ENCODE results near the gene CITED4. TPM values are rescaled to one million over a fixed set of nuclear protein-coding genes. Genes with fewer than 3 reads are reported as not detected.

Gene CITED4
- total RNA-seq, 2 experiments from 2014 or later, result 2.0 TPM; not detected in 1

DNA sequence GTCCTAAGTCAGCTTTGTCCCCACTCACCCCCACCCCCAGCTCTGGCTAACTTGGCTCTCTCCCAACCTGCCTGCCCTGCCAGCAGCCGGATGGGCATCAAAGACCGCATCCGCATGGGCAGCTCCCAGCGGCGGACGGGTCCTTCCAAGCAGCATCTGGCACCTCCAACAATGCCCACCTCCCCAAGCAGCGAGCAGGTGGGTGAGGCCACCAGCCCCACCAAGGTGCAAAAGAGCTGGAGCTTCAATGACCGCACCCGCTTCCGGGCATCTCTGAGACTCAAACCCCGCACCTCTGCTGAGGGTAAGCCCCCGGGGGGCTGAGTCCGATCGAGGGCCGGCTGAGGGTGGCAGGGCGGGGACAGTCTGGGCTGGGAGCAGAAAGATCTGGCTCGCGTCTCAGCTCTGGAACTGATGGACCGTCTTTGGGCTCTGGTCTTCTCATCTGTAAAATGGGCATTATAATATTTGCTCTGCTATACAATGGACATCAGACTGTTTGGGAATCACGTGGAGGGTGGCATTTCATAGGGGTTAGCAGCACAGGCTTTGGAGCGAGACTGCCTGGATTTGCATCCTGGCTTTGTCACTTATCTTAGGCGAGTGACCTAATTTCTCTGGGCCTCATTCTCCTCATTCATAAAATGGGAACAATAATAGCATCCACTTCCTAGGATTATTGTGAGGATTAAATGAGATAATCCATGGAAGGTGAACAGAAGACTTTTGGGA lies 31.0 kb downstream of the CITED4 start:
- no peaks in the 10 kb centered on the region for H4K20me1 ChIP-seq (ENCODE audit: insufficient read depth, low read length)
- H3K4me2 ChIP-seq (ENCODE audit: low read length), result no peak overlapping the region
- H2AFZ ChIP-seq (ENCODE audit: low read length), result no peak overlapping the region
- ChIA-PET POLR2A (interaction anchor here (0.5 to 1.5 kb wide), 2 partner anchors 20 to 104 kb away, joined by 4 to 6 read pairs; no protein-coding TSS in a partner anchor), CTCF (ENCODE audit: unreplicated experiment) (no interaction called here)
- no peak overlapping the region for H3K27ac ChIP-seq (ENCODE audit: low read depth, low read length, poor library complexity, severe bottlenecking)
- H3K36me3 ChIP-seq (ENCODE audit: insufficient read depth, low read length), result no peaks in the 10 kb centered on the region
- TF ChIP-seq, protein P1, sequence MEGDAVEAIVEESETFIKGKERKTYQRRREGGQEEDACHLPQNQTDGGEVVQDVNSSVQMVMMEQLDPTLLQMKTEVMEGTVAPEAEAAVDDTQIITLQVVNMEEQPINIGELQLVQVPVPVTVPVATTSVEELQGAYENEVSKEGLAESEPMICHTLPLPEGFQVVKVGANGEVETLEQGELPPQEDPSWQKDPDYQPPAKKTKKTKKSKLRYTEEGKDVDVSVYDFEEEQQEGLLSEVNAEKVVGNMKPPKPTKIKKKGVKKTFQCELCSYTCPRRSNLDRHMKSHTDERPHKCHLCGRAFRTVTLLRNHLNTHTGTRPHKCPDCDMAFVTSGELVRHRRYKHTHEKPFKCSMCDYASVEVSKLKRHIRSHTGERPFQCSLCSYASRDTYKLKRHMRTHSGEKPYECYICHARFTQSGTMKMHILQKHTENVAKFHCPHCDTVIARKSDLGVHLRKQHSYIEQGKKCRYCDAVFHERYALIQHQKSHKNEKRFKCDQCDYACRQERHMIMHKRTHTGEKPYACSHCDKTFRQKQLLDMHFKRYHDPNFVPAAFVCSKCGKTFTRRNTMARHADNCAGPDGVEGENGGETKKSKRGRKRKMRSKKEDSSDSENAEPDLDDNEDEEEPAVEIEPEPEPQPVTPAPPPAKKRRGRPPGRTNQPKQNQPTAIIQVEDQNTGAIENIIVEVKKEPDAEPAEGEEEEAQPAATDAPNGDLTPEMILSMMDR (conservative IDR thresholded peaks at IDR 0.05; ENCODE audit: low read length), result no peak
- H3K9me3 ChIP-seq (ENCODE audit: low read length), result no peaks in the 10 kb centered on the region
- no peaks in the 10 kb centered on the region for H3K79me2 ChIP-seq (ENCODE audit: insufficient read depth, low read depth, low read length)
- no peaks in the 10 kb centered on the region for H3K9me2 ChIP-seq (ENCODE audit: insufficient read depth, low read length)
- H3K4me3 ChIP-seq (ENCODE audit: low read depth, low read length, poor library complexity, severe bottlenecking), result no peak overlapping the region
- BruUV-seq (replicated peaks), result no TSS peak
- intact Hi-C loops (cut with micrococcal nuclease; ENCODE audit: unreplicated experiment), result no loop called here
- no peaks in the 10 kb centered on the region for H3K4me1 ChIP-seq (ENCODE audit: insufficient read depth, low read length, poor library complexity, severe bottlenecking)
- DNase-seq (ENCODE audit: low spot score), result no peak

DNA sequence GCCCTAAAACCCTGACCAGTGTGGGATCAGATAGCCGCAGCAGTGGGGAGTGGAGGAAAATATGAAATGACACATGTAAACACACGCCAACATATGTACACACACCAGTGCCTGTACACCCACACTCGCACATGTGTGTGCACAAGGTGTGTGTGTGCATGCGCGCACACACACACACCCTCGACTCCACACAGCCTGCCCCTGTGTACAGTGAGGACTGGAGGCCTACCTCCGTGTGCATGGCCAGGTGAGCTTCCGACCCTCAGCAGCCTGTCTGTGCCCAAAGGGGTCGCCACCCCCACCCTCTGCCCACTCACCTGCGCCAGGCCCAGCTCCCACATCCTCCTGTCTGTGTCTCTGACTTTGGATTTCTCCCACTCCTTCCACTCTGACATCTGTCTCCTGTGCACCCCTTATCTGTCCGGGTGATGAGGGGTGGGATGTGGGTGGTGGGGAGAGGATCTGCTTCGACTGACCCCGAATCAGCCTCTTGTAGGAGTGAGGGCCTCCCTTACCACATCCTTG lies 31.7 kb downstream of the CITED4 start:
- no peaks in the 10 kb centered on the region for H4K20me1 ChIP-seq (ENCODE audit: insufficient read depth, low read length)
- H3K9me2 ChIP-seq (ENCODE audit: insufficient read depth, low read length), result no peaks in the 10 kb centered on the region
- no peak overlapping the region for H3K27ac ChIP-seq (ENCODE audit: low read depth, low read length, poor library complexity, severe bottlenecking)
- H3K4me3 ChIP-seq (ENCODE audit: low read depth, low read length, poor library complexity, severe bottlenecking), result no peak overlapping the region
- no peak for DNase-seq (ENCODE audit: low spot score)
- no TSS peak for BruUV-seq (replicated peaks)
- TF ChIP-seq, protein P1 (conservative IDR thresholded peaks at IDR 0.05; ENCODE audit: low read length), result no peak
- TF ChIP-seq EZH2phosphoT487 (IDR thresholded peaks at IDR 0.05; ENCODE audit: borderline replicate concordance, low read depth, low read length), result no peak
- intact Hi-C loops (cut with micrococcal nuclease; ENCODE audit: unreplicated experiment), result no loop called here
- H2AFZ ChIP-seq (ENCODE audit: low read length), result no peak overlapping the region
- H3K4me1 ChIP-seq (ENCODE audit: insufficient read depth, low read length, poor library complexity, severe bottlenecking), result peaks cover 3% of the 10 kb centered on the region
- ChIA-PET POLR2A (interaction anchor here (0.5 kb wide), 1 partner anchor 104 kb away, joined by 6 read pairs; no protein-coding TSS in a partner anchor), CTCF (ENCODE audit: unreplicated experiment) (no interaction called here)
- H3K4me2 ChIP-seq (ENCODE audit: low read length), result no peak overlapping the region
- H3K9me3 ChIP-seq (ENCODE audit: low read length), result no peaks in the 10 kb centered on the region
- no peaks in the 10 kb centered on the region for H3K36me3 ChIP-seq (ENCODE audit: insufficient read depth, low read length)
- no peaks in the 10 kb centered on the region for H3K79me2 ChIP-seq (ENCODE audit: insufficient read depth, low read depth, low read length)

DNA sequence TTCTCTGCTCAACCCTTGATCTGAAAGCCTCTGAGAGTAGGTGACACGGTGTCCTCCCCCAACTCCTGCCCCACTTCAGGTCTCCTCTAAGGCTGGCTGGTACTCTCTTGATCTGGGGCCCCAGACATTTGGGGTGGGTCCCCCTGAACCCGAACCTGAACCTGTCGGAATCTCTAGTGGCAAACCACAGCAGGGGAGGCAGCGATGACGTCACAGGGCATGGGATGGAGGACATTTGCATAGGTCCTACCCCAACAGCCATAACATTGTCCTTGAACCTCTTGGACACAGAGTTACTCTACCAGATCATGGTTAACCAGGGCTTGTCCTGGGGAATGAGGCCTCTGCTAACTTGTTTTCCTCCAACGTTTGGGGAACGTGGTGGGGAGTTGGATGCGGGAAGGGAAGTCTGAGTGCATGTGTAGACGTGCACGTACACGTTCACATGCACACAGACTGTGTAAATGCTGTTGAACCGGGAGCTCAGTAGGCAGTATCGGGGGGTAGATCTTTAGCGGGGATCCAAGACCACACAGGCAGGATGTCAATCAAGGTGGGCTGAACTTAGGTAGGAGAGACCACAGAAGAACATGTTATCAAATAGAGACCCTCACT lies 32.4 kb downstream of the CITED4 start:
- Histone ChIP-seq H3K9me3 (ENCODE audit: low read length) (no peaks in the 10 kb centered on the region), H3K4me3 (ENCODE audit: low read depth, low read length, poor library complexity, severe bottlenecking) (no peak overlapping the region), H4K20me1 (ENCODE audit: insufficient read depth, low read length) (no peaks in the 10 kb centered on the region), H3K9me2 (ENCODE audit: insufficient read depth, low read length) (no peaks in the 10 kb centered on the region), H3K4me1 (ENCODE audit: insufficient read depth, low read length, poor library complexity, severe bottlenecking) (peaks cover 8% of the 10 kb centered on the region), H3K4me2 (ENCODE audit: low read length) (no peak overlapping the region), H2AFZ (ENCODE audit: low read length) (no peak overlapping the region), H3K79me2 (ENCODE audit: insufficient read depth, low read depth, low read length) (no peaks in the 10 kb centered on the region), H3K36me3 (ENCODE audit: insufficient read depth, low read length) (no peaks in the 10 kb centered on the region), H3K27ac (ENCODE audit: low read depth, low read length, poor library complexity, severe bottlenecking) (no peak overlapping the region)
- ChIA-PET CTCF (ENCODE audit: unreplicated experiment) (no interaction called here), POLR2A (no interaction called here)
- no peak for DNase-seq (ENCODE audit: low spot score)
- no TSS peak for BruUV-seq (replicated peaks)
- no peak for TF ChIP-seq EZH2phosphoT487 (IDR thresholded peaks at IDR 0.05; ENCODE audit: borderline replicate concordance, low read depth, low read length)
- TF ChIP-seq, protein P1 (conservative IDR thresholded peaks at IDR 0.05; ENCODE audit: low read length), result no peak
- intact Hi-C loops (cut with micrococcal nuclease; ENCODE audit: unreplicated experiment), result no loop called here
